Tibial nerve (tissue), 4 donors: Measurements from ENCODE around the gene STARD10. TPM values are rescaled to one million over a fixed set of nuclear protein-coding genes. Genes with fewer than 3 reads are reported as not detected.

Experiments used
- DNase-seq, 2 donors: peaks; one replicate each; pipeline ENCODE4 v3.0.0-alpha.2; 2019; ENCODE audit warnings: low spot score in 2 of 2
- H3K27ac ChIP-seq, 4 donors: fragments of 200-600 bp; sonication (generic) in 3 of 4; one replicate each; pipeline ENCODE4 v1.5.1; 2017 to 2019; ENCODE audit warnings: mild to moderate bottlenecking in 1 of 4
- H3K27me3 ChIP-seq, 2 donors: fragments of 200-600 bp; sonication (generic) in 1 of 2; one replicate each; pipeline versions ENCODE4 v1.5.1 to v1.6.0; 2017 to 2019
- H3K36me3 ChIP-seq, 3 donors: fragments of 200-600 bp; sonication (generic); one replicate each; pipeline ENCODE4 v1.5.1; 2018 to 2019
- H3K4me1 ChIP-seq, 4 donors: fragments of 200-600 bp; sonication (generic) in 3 of 4; one replicate each; pipeline ENCODE4 v1.5.1; 2017 to 2019
- H3K4me3 ChIP-seq, 4 donors: fragments of 200-600 bp; sonication (generic) in 3 of 4; one replicate each; pipeline ENCODE4 v1.5.1; 2017 to 2019; ENCODE audit warnings: mild to moderate bottlenecking in 1 of 4, moderate library complexity in 1 of 4
- H3K9me3 ChIP-seq, 4 donors: fragments of 200-600 bp; sonication (generic) in 3 of 4; one replicate each; pipeline ENCODE4 v1.5.1; 2017 to 2019
- CTCF ChIP-seq, 5 experiments: fragments of 200-600 bp in 3 of 5; fragments of 450-650 bp in 2 of 5; sonication (generic) in 3 of 5; IDR thresholded peaks; one replicate each; pipeline ENCODE4 v1.5.1; 2016 to 2019; ENCODE audit warnings: antibody characterized with exemption in 5 of 5, mild to moderate bottlenecking in 3 of 5, moderate library complexity in 2 of 5
- EP300 ChIP-seq, 2 donors: sonication (generic); formaldehyde crosslinking; IDR thresholded peaks; one replicate each; pipeline ENCODE4 v1.6.1; 2017; ENCODE audit warnings: antibody characterized with exemption in 2 of 2, mild to moderate bottlenecking in 1 of 2
- POLR2A ChIP-seq, 2 donors: fragments of 450-650 bp; IDR thresholded peaks; one replicate each; pipeline ENCODE4 v1.6.1; 2017; ENCODE audit warnings: antibody characterized with exemption in 2 of 2, mild to moderate bottlenecking in 2 of 2, moderate library complexity in 2 of 2
- WGBS, 2 donors: methylation state at CpG; one replicate each; pipeline ENCODE4 v1.1.5; 2018; 5-methylcytosine and 5-hydroxymethylcytosine counted together
- total RNA-seq, 4 donors: library from RNA; depleted of rRNA; stranded (reverse); fragments of >200 nt; gene quantifications; one replicate each; pipeline ENCODE4 v1.1.0, GENCODE V29; 2016

Gene STARD10
- total RNA-seq, 4 donors from 2014 or later: 19.4 to 31.5 (median 23.7) TPM

DNA sequence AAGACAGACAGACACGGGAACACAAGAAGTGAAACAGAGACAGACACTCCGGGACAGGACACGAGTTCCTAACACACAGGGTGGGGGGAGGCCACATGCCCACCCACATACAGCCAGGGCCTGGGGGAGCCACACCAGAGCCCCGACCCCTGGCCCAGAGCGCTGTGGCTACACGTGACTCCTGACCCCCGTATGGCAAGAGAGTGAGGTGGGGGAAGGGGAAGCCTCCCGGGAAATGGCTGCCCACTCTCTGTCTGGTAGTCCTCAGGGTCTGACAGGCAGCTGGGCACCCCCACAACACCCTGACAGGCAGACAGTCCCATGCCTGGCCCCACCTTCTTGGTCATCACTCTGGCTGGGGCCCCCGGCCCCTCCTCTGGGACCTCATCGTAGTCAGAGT, 81.0 kb downstream of the STARD10 start:
- peak overlapping the region in 3 of 4 donors; percentile 41 to 83 (median 80) for H3K27ac ChIP-seq
- H3K4me3 ChIP-seq: peak overlapping the region in 1 of 4 donors; percentile 5
- H3K9me3 ChIP-seq: no peaks in the 10 kb centered on the region
- H3K36me3 ChIP-seq: peaks cover 0 to 60% (median 17%) of the 10 kb centered on the region in 3 donors
- no peaks in the 10 kb centered on the region for H3K27me3 ChIP-seq
- TF ChIP-seq CTCF (IDR thresholded peaks at IDR 0.05) (no peak), EP300 (IDR thresholded peaks at IDR 0.05) (no peak), POLR2A (IDR thresholded peaks at IDR 0.05) (no peak)
- WGBS, 2 donors: 25 to 29% methylated on average over 10 of the region's 10 CpGs
- no peak for DNase-seq
- H3K4me1 ChIP-seq: peaks cover 0 to 56% (median 14%) of the 10 kb centered on the region in 4 donors

DNA sequence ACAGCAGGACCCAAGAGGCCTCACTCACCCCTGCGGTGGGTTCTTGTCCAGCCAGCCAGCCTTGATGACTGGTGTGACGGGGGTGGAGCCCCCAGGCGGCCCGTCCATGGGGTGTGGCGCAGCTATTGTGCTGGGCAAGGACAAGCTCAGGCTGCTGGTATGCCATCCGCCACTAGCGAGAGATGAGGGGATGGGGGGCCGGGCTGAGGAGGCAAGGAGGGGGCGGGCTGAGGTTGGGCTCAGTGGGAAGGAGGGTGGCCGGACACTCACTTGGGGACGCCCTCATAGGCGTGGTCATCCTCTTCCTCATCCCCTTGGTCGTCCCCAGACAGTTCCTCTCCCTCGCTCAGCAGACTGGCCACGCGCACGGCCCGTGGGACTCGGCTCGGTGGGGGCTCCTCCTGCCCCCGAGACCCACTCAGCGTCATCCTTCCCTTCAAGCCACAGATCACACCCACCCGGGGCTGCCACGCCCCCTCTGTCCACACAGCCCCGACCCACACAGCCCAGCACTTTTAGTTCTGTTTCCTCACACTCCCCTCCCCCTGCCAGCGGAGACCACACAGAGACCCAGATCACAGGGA, 81.6 kb downstream of the STARD10 start:
- peaks cover 0 to 62% (median 23%) of the 10 kb centered on the region in 3 donors for H3K36me3 ChIP-seq
- peak in 1 of 2 donors; percentile 55 for TF ChIP-seq EP300 (IDR thresholded peaks at IDR 0.05)
- TF ChIP-seq POLR2A (IDR thresholded peaks at IDR 0.05): no peak
- peak; percentile 57 to 62 for DNase-seq
- WGBS, 2 donors: 23 to 32% methylated on average over 26 of the region's 26 CpGs
- peak overlapping the region in 3 of 4 donors; percentile 41 to 83 (median 80) for H3K27ac ChIP-seq
- no peaks in the 10 kb centered on the region for H3K27me3 ChIP-seq
- peaks cover 0 to 50% (median 14%) of the 10 kb centered on the region in 4 donors for H3K4me1 ChIP-seq
- peak overlapping the region in 1 of 4 donors; percentile 5 for H3K4me3 ChIP-seq
- no peaks in the 10 kb centered on the region for H3K9me3 ChIP-seq

- TF ChIP-seq EP300 (IDR thresholded peaks at IDR 0.05) (no peak), CTCF (IDR thresholded peaks at IDR 0.05) (no peak), POLR2A (IDR thresholded peaks at IDR 0.05) (no peak)
- Histone ChIP-seq H3K27me3 (no peaks in the 10 kb centered on the region), H3K4me1 (peaks cover 0 to 39% (median 14%) of the 10 kb centered on the region in 4 donors), H3K4me3 (no peak overlapping the region), H3K9me3 (no peaks in the 10 kb centered on the region), H3K36me3 (peaks cover 0 to 62% (median 27%) of the 10 kb centered on the region in 3 donors), H3K27ac (peak overlapping the region in 1 of 4 donors; percentile 80)
- 80% methylated on average over 9 of the region's 9 CpGs for WGBS, 2 donors
- DNase-seq: no peak
Measured at GRCh38 chr11:72711141-72711540, 82.7 kb downstream of the STARD10 start.

GRCh38 chr11:72710278-72710677, 83.6 kb downstream of the STARD10 start:
- TF ChIP-seq POLR2A (IDR thresholded peaks at IDR 0.05) (no peak), CTCF (IDR thresholded peaks at IDR 0.05) (no peak), EP300 (IDR thresholded peaks at IDR 0.05) (no peak)
- peaks cover 0 to 42% (median 14%) of the 10 kb centered on the region in 4 donors for H3K4me1 ChIP-seq
- no peaks in the 10 kb centered on the region for H3K9me3 ChIP-seq
- no peak for DNase-seq
- peaks cover 0 to 71% (median 27%) of the 10 kb centered on the region in 3 donors for H3K36me3 ChIP-seq
- H3K27ac ChIP-seq: no peak overlapping the region
- WGBS, 2 donors: 86 to 98% methylated on average over 7 to 11 of the region's 11 CpGs
- H3K27me3 ChIP-seq: no peaks in the 10 kb centered on the region
- H3K4me3 ChIP-seq: no peak overlapping the region

- no peak for TF ChIP-seq CTCF (IDR thresholded peaks at IDR 0.05)
- no peak for TF ChIP-seq POLR2A (IDR thresholded peaks at IDR 0.05)
- no peak for TF ChIP-seq EP300 (IDR thresholded peaks at IDR 0.05)
- no peak overlapping the region for H3K27ac ChIP-seq
- DNase-seq: no peak
- no peaks in the 10 kb centered on the region for H3K9me3 ChIP-seq
- H3K4me1 ChIP-seq: peaks cover 0 to 42% (median 14%) of the 10 kb centered on the region in 4 donors
- H3K27me3 ChIP-seq: no peaks in the 10 kb centered on the region
- 94 to 96% methylated on average over 20 of the region's 20 CpGs for WGBS, 2 donors
- H3K36me3 ChIP-seq: peaks cover 0 to 72% (median 27%) of the 10 kb centered on the region in 3 donors
- H3K4me3 ChIP-seq: no peak overlapping the region
Measured at GRCh38 chr11:72709478-72710238, 84.2 kb downstream of the STARD10 start.
